ENCODE results near the gene CCDC186.

- no peak for TF ChIP-seq CTCF (IDR thresholded peaks at IDR 0.05; ENCODE audit: poor library complexity)
- no peak for TF ChIP-seq EZH2 (IDR thresholded peaks at IDR 0.05; ENCODE audit: borderline replicate concordance)
Measured at GRCh38 chr10:114157912-114158311, 16.1 kb downstream of the CCDC186 start.
